ENCODE results near the gene CACUL1.
"Not testable (repeated sequence)": the region's sequence is repeated elsewhere in the genome, so short reads cannot be mapped to it uniquely, and the experiment has no call there.

The CACUL1 gene

DNA sequence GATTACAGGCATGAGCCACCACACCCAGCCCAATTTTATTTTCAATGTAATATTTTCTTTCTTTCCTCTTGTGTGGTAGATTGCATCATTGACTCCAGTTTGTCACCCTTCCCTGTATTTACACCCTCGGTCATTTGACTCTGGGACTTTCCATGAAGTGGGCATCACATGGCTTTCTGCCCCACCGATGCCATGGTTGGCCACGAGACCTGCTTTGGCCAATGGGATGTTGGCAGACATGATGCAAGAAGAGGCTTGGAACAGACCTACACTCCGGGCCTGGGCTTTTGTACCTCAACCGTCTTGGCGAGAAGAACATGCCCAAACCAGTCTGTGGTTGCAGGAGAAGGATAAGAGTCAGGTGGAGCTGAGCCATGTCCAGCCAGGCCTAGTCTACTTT is 38.8 kb upstream of the CACUL1 start:
- no peak for DNase-seq (ENCODE audit: low read depth)
- no peak for TF ChIP-seq CTCF (IDR thresholded peaks at IDR 0.05; ENCODE audit: low read depth, low read length, missing control alignments)
- no peak overlapping the region for H3K4me3 ChIP-seq (ENCODE audit: low read depth, low read length)

DNA sequence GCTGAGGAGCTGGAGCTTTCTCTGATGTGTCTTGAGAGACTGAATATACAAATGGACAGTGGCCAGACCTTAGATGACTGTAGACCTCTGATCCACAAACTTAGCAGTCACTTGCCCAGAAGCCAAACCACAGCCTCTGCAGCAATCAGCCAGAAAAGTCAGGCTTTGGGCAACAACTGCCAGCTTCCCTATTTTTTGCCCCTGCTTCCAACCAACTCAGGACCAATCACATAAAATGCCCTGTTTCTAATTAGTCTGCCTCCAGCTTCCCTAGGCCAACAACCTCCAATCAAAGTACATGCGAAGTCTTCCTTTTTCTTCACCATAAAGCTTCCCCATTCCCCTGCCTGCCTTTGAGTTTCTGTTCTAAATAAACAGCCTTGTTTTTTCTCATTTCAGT is 37.8 kb upstream of the CACUL1 start:
- DNase-seq (ENCODE audit: low read depth), result no peak
- no peak for TF ChIP-seq CTCF (IDR thresholded peaks at IDR 0.05; ENCODE audit: low read depth, low read length, missing control alignments)
- no peak overlapping the region for H3K4me3 ChIP-seq (ENCODE audit: low read depth, low read length)

GRCh38 chr10:118790058-118790457 is 35.3 kb upstream of the CACUL1 start:
- DNase-seq (ENCODE audit: low read depth), result no peak
- TF ChIP-seq CTCF (IDR thresholded peaks at IDR 0.05; ENCODE audit: low read depth, low read length, missing control alignments), result no peak
- no peak overlapping the region for H3K4me3 ChIP-seq (ENCODE audit: low read depth, low read length)

- no peak for TF ChIP-seq CTCF (IDR thresholded peaks at IDR 0.05; ENCODE audit: low read depth, low read length, missing control alignments)
- H3K4me3 ChIP-seq (ENCODE audit: low read depth, low read length), result no peak overlapping the region
- DNase-seq (ENCODE audit: low read depth), result no peak
Observed at GRCh38 chr10:118785551-118785950, 30.8 kb upstream of the CACUL1 start.

DNA sequence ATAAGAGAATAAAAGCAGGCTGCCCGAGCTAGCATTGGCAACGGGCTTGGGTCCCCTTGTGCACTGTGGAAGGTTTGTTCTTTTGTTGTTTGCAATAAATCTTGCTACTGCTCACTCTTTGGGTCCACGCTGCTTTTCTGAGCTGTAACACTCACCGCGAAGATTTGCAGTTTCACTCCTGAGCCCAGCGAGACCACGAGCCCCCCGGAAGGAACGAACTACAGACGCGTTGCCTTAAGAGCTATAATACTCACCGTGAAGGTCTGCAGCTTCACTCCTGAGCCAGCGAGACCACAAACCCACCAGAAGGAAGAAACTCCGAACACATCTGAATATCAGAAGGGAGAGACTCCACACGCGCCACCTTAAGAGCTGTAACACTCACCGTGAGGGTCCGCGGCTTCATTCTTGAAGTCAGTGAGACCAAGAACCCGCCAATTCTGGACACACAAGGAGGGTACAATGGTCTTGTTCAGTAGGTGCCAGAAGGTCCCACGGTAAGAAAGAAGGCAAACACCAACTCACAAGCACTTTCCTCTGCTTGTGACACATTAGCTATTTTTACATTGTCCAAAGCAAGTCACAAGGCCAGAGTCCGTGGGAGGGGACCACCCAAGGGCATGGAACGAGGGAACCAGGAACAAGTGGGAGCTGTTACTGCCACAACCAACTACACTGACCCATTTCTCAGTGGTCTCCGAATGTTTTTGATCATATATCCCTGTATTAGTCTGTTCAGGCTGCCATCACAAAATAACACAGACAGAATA is 29.2 kb upstream of the CACUL1 start:
- TF ChIP-seq CTCF (IDR thresholded peaks at IDR 0.05; ENCODE audit: low read depth, low read length, missing control alignments), result no peak
- DNase-seq (ENCODE audit: low read depth), result no peak
- H3K4me3 ChIP-seq (ENCODE audit: low read depth, low read length), result no peak overlapping the region

DNA sequence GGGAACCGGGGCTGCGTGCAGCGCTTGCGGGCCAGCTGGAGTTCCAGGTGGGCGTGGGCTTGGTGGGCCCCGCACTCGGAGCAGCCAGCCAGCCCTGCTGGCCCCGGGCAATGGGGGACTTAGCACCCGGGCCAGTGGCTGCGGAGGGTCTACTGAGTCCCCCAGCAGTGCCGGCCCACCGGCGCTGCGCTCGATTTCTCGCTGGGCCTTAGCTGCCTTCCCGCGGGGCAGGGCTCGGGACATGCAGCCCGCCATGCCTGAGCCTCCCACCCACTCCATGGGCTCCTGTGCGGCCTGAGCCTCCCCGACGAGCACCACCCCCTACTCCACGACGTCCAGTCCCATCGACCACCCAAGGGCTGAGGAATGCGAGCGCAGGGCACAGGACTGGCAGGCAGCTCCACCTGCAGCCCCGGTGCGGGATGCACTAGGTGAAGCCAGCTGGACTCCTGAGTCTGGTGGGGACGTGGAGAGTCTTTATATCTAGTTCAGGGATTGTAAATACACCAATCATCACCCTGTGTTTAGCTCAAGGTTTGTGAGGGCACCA is 28.2 kb upstream of the CACUL1 start:
- not testable (repeated sequence) for DNase-seq (ENCODE audit: low read depth)

DNA sequence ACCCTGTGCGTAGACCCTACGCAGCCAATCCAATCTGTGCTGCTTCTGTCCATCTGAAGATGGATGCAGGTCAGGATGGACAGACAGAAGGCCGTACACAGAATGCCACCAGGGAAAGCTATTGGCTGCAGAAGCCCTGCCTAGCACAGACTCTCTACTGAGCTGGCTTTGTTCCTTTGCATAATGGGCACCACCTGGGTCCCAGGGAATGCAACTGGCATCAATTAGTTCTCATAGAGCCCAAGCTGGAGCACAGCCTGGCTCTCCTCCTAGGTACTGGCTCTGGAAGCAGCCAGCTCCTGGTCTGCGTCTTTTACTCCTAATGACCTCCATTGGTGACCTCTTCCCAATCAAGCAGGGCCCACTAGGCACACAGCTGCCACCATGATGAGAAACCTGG is 26.8 kb upstream of the CACUL1 start:
- no peak for TF ChIP-seq CTCF (IDR thresholded peaks at IDR 0.05; ENCODE audit: low read depth, low read length, missing control alignments)
- DNase-seq (ENCODE audit: low read depth), result no peak
- no peak overlapping the region for H3K4me3 ChIP-seq (ENCODE audit: low read depth, low read length)

More for the DNA sequence above, 28.2 kb upstream of the CACUL1 start:
- not testable (repeated sequence) for H3K4me3 ChIP-seq (ENCODE audit: low read depth, low read length)
